ENCODE results near the gene ASAP3. TPM values are rescaled to one million over a fixed set of nuclear protein-coding genes. Genes with fewer than 3 reads are reported as not detected.

The ASAP3 gene
- total and polyA plus RNA-seq, 2 donors (not counting 3 experiments of a cell fraction or from before 2014, with no cell fraction given) = 12.5 to 14.2 TPM

- ChIA-PET CTCF (interaction anchor here (1.8 to 2.7 kb wide), 2 partner anchors 9 to 31 kb away, joined by 7 to 9 read pairs; no protein-coding TSS in a partner anchor), POLR2A (no interaction called here)
- Histone ChIP-seq H3K27ac (ENCODE audit: insufficient read depth, low read depth, low read length) (no peak overlapping the region), H3K9me3 (replicated peaks; ENCODE audit: control insufficient read depth, insufficient read depth, low read length) (no peaks in the 10 kb centered on the region), H3K79me2 (ENCODE audit: control insufficient read depth, insufficient read depth, low read length) (no peaks in the 10 kb centered on the region), H3K9me1 (replicated peaks; ENCODE audit: control insufficient read depth, extremely low read depth, insufficient read depth, low read length) (no peaks in the 10 kb centered on the region), H2AFZ (ENCODE audit: low read depth, low read length) (no peak overlapping the region), H3K36me3 (ENCODE audit: control insufficient read depth in 2 of 2, extremely low read depth in 1 of 2, insufficient read depth in 2 of 2, low read length in 2 of 2) (no peaks in the 10 kb centered on the region), H3K4me1 (ENCODE audit: control insufficient read depth, extremely low read depth, insufficient read depth, low read length) (peaks cover 13% of the 10 kb centered on the region), H3K4me2 (ENCODE audit: insufficient read depth, low read length) (no peak overlapping the region), H3K9ac (replicated peaks; ENCODE audit: extremely low read depth, insufficient read depth, low read length) (no peak overlapping the region), H4K20me1 (replicated peaks; ENCODE audit: control insufficient read depth, extremely low read depth, insufficient read depth, low read length) (no peaks in the 10 kb centered on the region), H3K27me3 (ENCODE audit: control insufficient read depth in 2 of 2, insufficient read depth in 2 of 2, low read length in 2 of 2) (peaks cover 0 to 3% of the 10 kb centered on the region in 2 experiments), H3K4me3 (replicated peaks in 1 of 3; ENCODE audit: insufficient read depth in 1 of 3, low read depth in 1 of 3, low read length in 3 of 3) (no peak overlapping the region)
- no TSS peak for BruUV-seq (replicated peaks)
- TF ChIP-seq POLR2AphosphoS5 (IDR thresholded peaks at IDR 0.05; ENCODE audit: insufficient read depth, low read depth, low read length) (no peak), MYC (IDR thresholded peaks at IDR 0.05; ENCODE audit: low read depth, low read length) (no peak), POLR2A (IDR thresholded peaks at IDR 0.05; ENCODE audit: low read depth, low read length) (no peak), JUN (IDR thresholded peaks at IDR 0.05; ENCODE audit: borderline replicate concordance, insufficient read depth, insufficient read length, low read depth) (no peak), MAX (IDR thresholded peaks at IDR 0.05; ENCODE audit: insufficient read depth, insufficient read length) (no peak), FOS (IDR thresholded peaks at IDR 0.05; ENCODE audit: borderline replicate concordance, insufficient read depth, low read length) (no peak), GATA2 (IDR thresholded peaks at IDR 0.05; ENCODE audit: insufficient read depth, insufficient read length, low read depth, low read length) (no peak), CTCF (IDR thresholded peaks at IDR 0.05; ENCODE audit: extremely low read depth in 1 of 2, insufficient read depth in 1 of 2, low read depth in 1 of 2, low read length in 2 of 2) (no peak)
- intact Hi-C loops (cut with micrococcal nuclease) (no loop called here), dilution Hi-C loops (cut with MboI; ENCODE audit: extremely low pct_ligation_motif_present, low sequenced_read_pairs) (no loop called here)
- DNase-seq (ENCODE audit: low read depth, low spot score) (no peak), FAIRE-seq (no peak)
Measured at GRCh38 chr1:23466423-23466989, 17.5 kb downstream of the ASAP3 start.

All from endothelial cell of umbilical vein (primary cell).